SK-N-SH treated with all-trans-retinoic acid at 6 μM for 48 hours (cell line): ENCODE data around the gene PLXDC2.

Source experiments
- ARNTL ChIP-seq: fragments of 450-650 bp; formaldehyde crosslinking; IDR thresholded peaks from 2 replicates; pipeline ENCODE4 v1.5.0; 2020; ENCODE audit warnings: low read depth, mild to moderate bottlenecking, moderate library complexity, borderline replicate concordance
- PPARA ChIP-seq: fragments of 250-450 bp; sonication (Bioruptor Pico); IDR thresholded peaks from 2 replicates; pipeline ENCODE4 v1.5.0; 2020; ENCODE audit warnings: mild to moderate bottlenecking, borderline replicate concordance

- TF ChIP-seq PPARA, result no peak
- TF ChIP-seq ARNTL (CRISPR knock-in tag), result no peak
These were observed 125.1 kb downstream of the PLXDC2 start for GRCh38 chr10:19941206-19941880.
